ENCODE measurements around the gene C9.

- TF ChIP-seq CTCF (IDR thresholded peaks at IDR 0.05) (no peak), POLR2AphosphoS5 (IDR thresholded peaks at IDR 0.05; ENCODE audit: insufficient read depth in 1 of 2, low read depth in 1 of 2) (no peak)
Measured at GRCh38 chr5:39257554-39257953, 106.7 kb downstream of the C9 start.

Data from vagina (tissue), 2 donors.